Activated CD8-positive, alpha-beta memory T cell treated with anti-CD3 and anti-CD28 coated beads for 1 hour (primary cell): ENCODE results near the gene ACBD3.

Experiments
- DNase-seq, 2 donors: peaks; one replicate each; pipeline ENCODE4 v3.0.0-alpha.2; 2020; ENCODE audit warnings: low read depth in 1 of 2; ENCODE audit errors: extremely low read depth in 1 of 2

Gene ACBD3

DNA sequence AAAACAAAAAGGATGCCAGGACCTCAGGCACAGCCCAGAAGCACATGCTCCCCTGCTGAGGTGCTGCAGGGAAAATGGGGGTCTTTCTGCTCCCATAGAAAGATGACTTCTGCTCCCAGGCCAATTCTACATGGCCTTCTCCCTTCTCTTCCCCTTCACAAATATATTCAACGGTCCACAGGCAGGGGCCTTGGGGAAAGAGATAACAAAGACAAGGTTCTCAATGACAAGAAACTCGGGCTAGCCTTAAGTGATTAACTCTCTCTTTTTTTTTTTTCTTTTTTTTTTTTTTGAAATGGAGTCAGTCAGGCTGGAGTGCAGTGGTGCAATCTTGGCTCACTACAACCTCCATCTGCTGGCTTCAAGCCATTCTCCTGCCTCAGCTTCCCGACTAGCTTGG lies 69.9 kb downstream of the ACBD3 start:
- DNase-seq, result no peak

DNA sequence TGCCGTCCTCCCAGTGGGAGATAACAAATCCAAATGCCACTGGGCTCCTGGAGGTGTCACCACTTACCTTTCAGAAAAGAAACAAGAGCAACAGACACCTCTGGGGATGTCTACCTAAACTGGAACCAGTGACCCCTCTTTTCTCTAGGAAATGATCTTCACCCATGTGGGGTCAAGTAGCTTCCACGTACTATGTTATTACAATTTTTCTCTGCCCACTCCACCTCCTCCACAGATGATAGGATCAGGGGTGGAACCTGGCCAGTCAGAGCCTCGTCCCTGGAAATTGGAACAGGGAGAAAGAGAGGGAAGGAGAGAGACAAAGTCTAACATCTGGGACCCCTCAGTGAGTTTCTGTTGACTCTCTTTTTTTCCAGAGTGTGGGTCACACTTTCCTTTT lies 73.9 kb downstream of the ACBD3 start:
- no peak for DNase-seq

DNA sequence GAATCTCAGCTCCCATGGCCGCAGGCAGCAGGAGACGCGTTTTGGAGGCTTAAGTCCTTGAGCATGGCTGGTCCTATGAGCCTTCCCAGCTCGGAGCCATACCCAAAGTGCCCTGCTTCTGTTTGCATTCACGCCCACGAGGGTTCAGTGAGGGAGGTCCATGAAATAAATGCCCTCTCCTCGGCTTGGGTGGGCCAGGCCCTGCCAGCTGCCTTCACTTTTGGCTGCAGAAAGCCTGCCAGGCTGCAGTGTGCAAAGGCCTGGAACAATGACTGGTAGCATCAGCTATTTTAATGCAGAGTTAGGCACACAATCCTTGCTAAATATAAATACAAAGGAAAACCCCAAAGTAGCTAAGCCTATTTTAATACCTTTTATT lies 74.7 kb downstream of the ACBD3 start:
- no peak for DNase-seq

DNA sequence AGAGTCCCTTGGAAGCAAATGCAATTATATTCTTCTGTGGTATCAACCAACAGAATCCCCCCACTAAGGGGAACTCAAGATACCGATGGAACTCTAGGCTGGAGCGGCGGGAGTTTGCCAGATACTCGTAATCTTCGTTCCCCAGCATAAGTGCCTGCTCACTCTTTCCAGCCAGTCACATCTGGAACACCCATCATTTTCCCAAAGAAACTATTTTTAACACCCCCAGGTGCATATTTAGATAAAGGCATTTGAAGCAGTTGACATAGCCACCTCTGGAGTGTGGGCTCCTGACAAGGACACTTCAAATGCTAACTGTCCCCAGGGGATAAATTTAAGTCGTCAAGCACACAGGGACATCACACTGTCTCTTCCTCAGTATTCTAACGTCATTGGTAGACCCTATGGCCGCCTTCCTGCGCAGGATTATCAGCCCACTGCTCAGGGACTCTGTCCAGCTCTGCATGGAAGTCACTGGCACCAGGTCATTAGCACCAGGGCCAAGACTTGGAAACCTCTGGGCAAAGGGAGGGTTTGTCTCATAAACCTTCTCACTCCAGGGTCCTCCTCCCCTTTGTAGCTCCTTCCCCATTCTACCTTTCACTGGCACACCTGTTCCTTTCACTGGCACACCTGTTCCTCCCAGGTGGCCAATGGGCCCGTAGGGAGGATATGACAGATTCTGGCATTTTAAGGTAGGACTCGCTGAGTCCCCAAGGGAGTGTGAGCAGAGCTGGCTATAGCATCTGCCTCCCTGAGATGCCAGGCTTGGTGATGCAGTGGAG lies 75.3 kb downstream of the ACBD3 start:
- DNase-seq, result no peak

DNA sequence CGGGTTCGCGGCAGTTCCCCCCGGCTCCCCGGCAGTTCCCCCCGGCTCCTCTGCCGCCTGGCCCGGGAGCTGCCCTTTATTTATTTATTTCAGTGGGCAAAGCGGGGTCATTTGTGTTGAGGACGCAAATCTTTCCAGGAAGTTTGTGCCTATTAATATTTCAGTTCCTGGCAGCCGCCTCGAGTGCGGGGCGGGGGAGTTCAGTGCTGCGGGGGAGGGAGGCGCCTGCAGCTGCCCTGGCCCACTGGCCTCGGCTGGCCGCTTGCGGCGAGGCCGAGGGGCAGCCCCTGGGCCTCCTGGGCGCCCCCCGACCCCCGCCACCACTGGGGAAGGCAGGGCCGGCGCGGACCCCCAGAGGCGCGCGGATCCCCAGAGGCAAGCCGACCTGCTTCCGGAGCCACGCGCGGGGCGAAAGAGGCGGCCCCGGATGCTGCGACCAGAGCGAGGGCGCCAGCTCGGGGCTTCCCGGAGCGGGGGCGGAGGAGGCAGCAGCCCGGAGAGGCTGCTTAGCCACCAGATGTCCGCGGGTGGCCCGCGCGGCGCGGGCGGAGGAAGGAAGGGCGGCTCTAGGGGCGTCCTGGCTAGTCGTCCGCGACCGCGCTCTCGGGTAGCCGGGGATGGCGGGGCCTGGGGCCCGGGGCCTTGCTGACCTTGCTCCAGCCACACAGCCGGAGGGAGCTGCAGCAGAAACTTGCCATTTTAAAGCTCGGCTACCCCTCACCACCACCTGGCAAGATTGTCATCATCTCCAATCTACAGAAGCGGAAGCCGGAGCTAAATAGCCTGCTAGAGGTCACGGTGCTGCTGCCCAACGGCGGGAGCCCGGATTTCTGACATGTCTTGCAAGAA lies 76.1 kb downstream of the ACBD3 start:
- peak in 1 of 2 donors; percentile 44 for DNase-seq

DNA sequence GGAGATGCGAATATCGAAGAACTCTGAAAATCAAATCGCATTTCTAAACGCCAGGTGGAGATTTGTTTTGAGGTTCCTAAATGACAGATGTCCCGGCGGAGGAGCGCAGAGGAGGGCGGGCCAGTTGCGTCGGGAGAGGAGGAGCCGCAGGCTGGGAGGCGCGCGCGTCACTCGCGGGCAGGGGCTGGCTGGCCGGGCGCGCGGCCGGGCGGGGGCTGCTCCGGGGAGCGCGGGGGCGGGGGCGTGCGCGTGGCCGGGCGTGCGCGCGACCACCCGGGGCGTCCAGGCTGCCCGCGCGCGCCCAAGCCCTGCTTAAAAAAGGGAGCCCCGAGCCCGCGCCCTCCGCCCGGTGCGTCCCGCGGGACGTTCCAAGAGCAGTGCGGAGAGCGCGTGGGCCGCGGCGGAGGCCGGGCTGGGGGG lies 76.7 kb downstream of the ACBD3 start:
- DNase-seq, result peak; percentile 43 to 53

DNA sequence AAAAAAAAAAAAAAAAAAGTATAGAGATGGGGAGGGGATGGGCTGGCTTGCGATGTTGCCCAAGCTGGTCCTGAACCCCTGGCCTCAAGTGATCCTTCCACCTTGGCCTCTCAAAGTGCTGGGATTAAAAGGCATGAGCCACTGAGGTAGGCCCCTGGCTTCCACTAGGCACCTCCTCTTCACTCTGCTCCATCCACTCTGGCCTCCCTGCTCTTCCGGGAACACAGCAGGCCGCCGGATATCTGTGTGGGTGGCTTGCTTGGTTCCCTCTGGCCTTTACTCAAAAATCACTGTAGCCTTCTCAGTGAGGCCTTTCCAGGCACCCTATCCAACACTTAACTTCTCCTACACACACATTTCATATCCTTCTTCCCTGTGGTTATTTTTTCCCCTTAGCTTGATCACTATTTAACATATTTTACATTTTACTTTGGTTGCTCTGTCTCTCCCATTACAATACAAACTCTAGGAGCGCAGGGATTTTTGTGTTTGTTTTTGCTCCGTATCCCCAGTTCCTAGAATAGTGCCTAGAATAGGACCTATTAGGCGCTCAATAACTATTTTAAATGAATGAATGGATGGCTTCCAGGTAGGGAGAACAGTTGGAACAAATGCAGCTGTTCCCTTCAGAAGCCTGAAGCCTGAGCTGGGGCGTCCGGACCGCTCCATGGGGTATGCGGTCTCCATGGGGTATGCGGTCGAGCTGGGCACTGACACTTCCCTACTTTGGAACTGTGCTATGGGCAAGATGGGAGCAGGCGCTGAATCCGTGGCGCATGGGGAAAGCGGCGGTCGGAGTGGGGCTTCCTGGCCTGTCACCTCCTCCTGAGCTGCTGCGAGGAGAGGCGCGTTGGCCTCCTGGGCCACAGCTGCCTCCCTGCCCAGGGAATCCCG lies 77.4 kb downstream of the ACBD3 start:
- DNase-seq, result no peak

DNA sequence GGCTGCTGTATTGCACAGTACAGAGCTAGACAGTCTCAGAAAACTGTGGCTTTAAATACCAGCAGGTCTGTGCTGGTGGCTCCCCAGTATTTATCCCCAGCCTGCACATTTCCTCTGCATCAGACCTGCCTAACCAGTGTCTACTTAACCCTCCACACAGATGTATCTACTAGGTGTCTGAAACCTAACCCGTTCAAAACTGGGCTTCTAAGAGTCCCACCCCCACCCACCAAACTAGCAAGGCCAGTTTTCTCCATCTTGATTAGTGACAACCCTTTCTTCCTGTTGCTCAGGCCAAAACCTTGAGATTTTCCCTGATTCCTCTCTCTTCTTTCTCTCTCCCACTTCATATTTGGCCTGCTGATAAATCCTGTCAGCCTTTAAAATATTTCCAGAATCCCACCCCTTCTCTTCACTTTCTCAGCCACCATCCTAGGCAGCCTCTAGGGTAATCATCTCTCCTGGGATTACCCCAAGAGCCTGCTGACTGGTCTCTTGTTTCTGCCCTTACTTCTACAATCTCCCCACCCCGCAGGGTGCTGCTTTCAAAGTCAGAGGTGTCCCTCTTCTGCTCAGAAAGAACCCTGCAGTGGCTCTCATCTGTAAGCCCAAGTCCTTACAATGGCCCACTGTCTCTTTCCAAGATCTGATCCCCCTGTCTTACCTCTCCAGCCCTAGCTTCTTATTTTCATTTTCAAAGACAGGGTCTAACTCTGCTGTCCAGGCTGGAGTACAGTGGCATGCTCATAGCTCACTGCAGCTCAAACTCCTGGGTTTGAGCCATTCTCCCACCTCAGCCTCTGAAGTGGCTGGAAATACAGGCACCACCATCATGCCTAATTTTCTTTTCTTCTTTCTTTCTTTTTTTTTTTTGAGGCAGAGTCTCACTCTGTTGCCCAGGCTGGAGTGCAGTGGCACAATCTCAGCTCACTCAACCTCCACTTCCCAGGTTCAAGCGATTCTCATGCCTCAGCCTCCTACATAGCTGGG lies 78.8 kb downstream of the ACBD3 start:
- no peak for DNase-seq

DNA sequence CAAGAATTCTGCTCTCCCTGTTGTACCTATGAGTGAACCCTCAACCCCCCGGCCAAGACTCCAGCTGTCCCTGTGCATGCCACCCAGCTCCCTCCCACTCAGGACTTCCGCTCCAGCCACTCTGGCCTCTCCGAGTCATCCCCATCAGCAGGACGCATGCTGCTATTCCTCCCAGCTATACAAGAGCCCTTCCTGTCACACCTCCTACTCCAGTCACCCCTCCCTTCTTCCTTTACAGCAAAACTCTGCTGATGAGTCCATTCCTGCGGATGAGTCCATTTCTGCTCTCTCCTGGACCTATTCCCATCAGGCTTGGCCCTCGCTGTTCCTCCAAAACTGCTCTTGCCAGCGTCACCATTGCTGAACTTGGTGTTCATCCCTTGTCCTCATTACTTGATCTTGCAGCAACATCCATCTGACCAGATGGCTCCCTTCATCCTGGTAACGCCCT lies 81.8 kb downstream of the ACBD3 start:
- no peak for DNase-seq

DNA sequence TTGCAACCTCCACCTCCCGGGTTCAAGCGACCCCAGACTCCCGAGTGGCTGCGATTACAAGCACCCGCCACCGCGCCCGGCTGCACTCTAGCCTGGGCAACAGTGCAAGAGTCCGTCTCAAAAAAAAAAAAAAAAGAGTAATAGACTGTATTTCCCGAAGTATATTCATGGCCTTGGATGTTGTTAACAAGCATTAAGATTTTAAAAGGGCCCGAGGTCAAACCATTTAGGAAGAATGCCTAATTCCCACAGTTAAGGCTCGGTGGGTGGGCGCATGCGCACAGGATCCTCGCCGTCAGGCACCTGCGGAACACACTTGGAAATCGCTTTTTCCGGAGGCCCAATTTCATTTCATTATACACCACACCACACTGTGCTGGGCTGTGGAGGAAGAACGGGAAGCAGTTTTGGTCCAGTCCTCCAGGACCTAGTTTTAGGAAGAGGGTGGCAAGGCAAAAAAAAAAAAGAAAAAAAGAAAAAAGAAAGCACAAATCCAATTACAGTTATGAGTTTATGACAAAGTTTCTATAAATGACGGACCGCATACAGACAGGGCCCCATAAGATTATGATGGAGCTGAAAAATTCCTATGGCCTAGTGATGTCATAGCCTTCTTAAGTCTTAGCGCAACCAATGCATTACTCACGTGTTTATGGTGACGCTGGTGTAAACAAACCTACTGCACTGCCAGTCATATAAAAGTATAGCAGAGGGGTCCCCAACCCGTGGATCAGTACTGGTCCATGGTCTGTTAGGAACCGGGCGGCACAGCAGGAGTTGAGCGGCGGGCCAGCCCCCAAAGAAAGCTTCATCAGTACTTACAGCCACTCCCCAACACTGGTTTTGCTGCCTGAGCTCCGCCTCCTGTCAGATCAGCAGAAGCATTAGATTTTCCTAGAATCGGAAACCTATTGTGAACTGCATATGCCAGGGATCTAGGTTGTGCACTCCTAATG lies 85.8 kb downstream of the ACBD3 start:
- peak in 1 of 2 donors; percentile 25 for DNase-seq

DNA sequence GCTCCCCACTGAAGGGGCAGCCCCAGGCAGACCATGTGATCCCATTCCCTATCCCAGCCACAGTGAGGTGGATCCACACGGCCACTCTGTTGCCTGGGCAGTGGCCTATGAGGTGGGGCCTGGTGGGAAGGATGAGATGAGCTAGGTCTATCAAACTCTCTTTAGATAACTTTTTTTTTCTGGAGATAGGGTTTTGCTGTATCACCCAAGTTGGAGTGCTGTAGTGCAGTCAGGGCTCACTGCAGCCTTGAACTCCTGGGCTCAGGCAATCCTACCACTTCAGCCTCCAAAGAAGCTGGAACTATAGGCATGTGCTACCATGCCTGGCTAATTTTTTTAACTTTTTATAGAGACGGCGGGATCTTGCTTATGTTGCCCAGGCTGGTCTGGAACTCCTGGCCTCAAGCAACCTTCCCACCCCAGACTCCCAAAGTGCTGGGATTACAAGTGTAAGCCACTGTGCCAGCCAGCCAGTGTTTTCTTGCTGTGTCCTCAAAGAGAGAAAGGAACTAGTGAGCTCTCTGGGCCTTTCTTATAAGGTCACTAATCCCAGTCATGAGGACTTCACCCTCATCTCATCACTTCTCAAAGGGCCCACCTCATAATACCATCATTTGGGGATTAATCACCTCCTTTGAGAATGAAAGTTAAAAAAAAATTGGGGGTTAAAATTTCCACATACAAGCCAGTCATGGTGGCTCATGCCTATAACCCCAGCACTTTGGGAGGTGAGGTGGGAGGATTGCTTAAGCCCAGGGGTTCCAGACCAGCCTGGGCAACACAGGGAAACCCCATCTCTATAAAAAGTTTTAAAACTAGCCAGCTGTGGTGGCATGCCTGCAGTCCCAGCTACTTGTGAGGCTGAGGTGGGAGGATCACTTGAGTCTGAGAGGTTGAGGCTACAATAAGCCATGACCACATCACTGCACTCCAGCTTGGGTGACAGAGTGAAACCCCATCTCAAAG lies 87.4 kb downstream of the ACBD3 start:
- no peak for DNase-seq

DNA sequence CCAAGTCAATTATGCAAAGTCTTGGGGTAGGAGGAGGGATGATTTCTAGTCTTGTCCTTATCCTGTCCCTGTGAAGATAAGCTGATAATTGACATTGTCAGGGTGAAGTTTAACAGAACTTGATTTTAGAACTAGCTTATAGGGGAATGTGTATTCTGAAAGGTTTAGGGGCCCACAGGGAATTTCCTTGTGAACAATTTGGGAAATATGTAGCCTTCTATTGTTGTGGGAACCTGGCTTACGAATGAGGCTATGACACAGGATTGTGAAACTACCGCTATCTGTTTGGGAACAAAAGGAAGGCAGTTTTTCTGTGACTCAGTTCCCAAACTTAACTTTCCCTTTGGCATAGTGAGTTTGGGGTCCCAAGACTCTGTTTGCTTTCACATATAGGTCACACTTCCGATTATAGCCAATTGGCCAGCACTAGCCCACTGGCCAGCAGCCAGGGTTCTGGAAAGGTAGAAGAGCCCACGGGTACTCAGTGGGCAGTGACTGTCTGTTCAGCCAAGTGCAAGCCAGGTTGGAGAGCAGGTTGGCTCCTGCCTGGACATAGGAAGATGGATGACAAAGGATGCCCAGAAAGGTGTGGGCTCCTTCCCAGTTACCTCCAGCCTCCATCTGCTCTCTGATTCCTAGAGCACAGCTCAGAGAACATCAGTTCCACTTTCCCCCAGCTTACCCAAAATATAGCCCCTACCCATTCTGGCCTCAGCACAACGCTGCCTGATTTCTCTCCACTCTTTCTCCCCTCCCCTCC lies 88.5 kb downstream of the ACBD3 start:
- DNase-seq, result no peak

DNA sequence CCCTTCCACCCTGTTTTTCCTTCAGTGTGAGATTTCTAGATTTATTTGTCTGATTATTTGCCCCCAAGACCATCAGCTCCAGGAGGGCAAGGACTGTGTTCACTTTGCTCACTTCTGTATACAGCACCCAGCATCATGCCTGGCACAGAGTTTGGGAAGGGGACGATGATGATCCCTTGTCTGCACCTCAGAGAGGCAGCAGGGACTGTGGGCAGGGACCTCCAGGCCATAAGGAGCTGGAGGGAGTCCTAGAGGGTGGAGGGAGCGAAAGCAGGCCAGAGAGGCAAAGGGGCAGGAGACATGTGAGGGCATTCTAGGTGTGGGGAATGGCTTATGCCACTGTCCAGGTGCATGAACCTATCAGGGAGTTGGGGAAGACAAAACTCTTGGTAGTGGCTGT lies 91.3 kb downstream of the ACBD3 start:
- DNase-seq, result no peak
